Peyer's patch (tissue), 4 donors: ENCODE data around the gene SH3RF3.

Experiments
- CTCF ChIP-seq, 6 experiments: fragments of 450-650 bp in 4 of 6; fragments of 200-600 bp in 2 of 6; sonication (generic) in 1 of 6; IDR thresholded peaks; one replicate each; pipeline ENCODE4 v1.5.1; 2017 to 2019; ENCODE audit warnings: antibody characterized with exemption in 6 of 6, mild to moderate bottlenecking in 3 of 6, moderate library complexity in 1 of 6
- POLR2A ChIP-seq, 2 donors: fragments of 450-650 bp; IDR thresholded peaks; one replicate each; pipeline ENCODE4 v1.5.1; 2017; ENCODE audit warnings: antibody characterized with exemption in 2 of 2, mild to moderate bottlenecking in 2 of 2, moderate library complexity in 2 of 2

GRCh38 chr2:109209412-109209811 is 80.4 kb downstream of the SH3RF3 start:
- TF ChIP-seq CTCF (IDR thresholded peaks at IDR 0.05) (no peak), POLR2A (IDR thresholded peaks at IDR 0.05) (no peak)
